ENCODE data around the gene CFAP107.
"Not testable (repeated sequence)": the region's sequence is repeated elsewhere in the genome, so short reads cannot be mapped to it uniquely, and the experiment has no call there.

The CFAP107 gene

DNA sequence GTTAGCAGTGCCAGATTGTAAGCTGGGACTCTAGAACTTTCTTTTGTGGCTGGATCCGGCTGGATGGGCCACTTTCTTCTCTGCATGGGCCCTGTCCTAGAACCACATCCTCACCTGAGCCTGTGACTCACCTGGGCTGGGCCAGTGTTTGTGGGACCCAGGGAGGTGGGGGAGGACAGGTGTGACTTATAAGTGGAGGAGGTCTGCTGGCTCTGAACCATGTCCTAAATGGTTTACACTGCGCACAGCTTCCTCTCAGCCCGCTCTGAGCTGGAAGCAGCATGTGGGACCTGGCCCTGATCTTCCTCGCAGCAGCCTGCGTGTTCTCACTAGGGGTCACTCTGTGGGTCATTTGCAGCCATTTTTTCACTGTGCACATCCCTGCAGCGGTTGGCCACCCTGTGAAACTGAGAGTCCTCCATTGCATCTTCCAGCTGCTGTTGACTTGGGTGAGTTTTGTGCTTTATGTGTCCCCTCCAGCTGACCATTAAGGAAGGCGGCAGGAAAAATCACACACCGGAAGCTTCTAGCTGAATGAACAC is 30.0 kb upstream of the CFAP107 start, which contains the start of gene AADACL3:
TSS of gene AADACL3 (plus strand) at position 215 of the 542 bp plus-strand sequence. CDS start at position 282, 67 bp downstream.
- ChIA-PET CTCF (no interaction called here), POLR2A (ENCODE audit: low non-redundant PET) (no interaction called here)
- H3K27ac ChIP-seq, result no peak within 1 kb of the TSS
- DNase-seq (ENCODE audit: low spot score), result no peak
- TF ChIP-seq CTCF (conservative IDR thresholded peaks at IDR 0.05; ENCODE audit: low read depth), result no peak

- H3K27ac ChIP-seq, result no peak overlapping the region
- CTCF ChIA-PET, result no interaction called here
- POLR2A ChIA-PET (ENCODE audit: low non-redundant PET), result no interaction called here
- no peak for DNase-seq (ENCODE audit: low spot score)
- no peak for TF ChIP-seq CTCF (conservative IDR thresholded peaks at IDR 0.05; ENCODE audit: low read depth)
Measured at GRCh38 chr1:12717301-12717838, 28.6 kb upstream of the CFAP107 start.

DNA sequence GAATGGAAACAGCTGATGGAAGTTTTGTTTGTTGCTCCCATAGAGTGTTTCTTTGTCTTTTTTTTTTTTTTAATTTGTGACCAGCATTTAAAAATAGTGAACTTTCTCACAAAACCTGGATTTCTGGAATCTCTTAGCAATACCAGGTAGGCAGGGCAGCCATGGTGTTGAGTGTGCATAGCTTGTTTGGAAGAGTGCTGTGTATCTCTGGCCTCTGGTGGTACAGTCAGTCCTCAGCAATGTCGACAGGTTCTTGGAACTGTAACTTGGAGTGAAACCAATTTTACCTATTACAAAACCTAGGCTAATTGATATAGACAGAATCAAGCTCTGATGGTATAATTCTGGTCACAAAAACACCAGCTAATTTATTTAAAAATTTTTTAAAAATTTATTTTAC is 23.4 kb upstream of the CFAP107 start:
- POLR2A ChIA-PET (ENCODE audit: low non-redundant PET), result no interaction called here
- CTCF ChIA-PET, result no interaction called here
- no peak for DNase-seq (ENCODE audit: low spot score)
- no peak for TF ChIP-seq CTCF (conservative IDR thresholded peaks at IDR 0.05; ENCODE audit: low read depth)
- H3K27ac ChIP-seq, result no peak overlapping the region

GRCh38 chr1:12728391-12728790 is 17.6 kb upstream of the CFAP107 start:
- no peak overlapping the region for H3K27ac ChIP-seq
- no peak for DNase-seq (ENCODE audit: low spot score)
- ChIA-PET POLR2A (ENCODE audit: low non-redundant PET) (no interaction called here), CTCF (no interaction called here)
- no peak for TF ChIP-seq CTCF (conservative IDR thresholded peaks at IDR 0.05; ENCODE audit: low read depth)

- CTCF ChIA-PET, result no interaction called here
- POLR2A ChIA-PET (ENCODE audit: low non-redundant PET), result no interaction called here
- no peak for DNase-seq (ENCODE audit: low spot score)
- H3K27ac ChIP-seq, result no peak overlapping the region
- TF ChIP-seq CTCF (conservative IDR thresholded peaks at IDR 0.05; ENCODE audit: low read depth), result no peak
Measured at GRCh38 chr1:12730156-12730555, 15.8 kb upstream of the CFAP107 start.

GRCh38 chr1:12731084-12731483 is 14.9 kb upstream of the CFAP107 start:
- CTCF ChIA-PET; POLR2A ChIA-PET (ENCODE audit: low non-redundant PET); DNase-seq (ENCODE audit: low spot score); H3K27ac ChIP-seq: not testable (repeated sequence)

GRCh38 chr1:12734651-12735050 is 11.3 kb upstream of the CFAP107 start:
- CTCF ChIA-PET, result no interaction called here
- DNase-seq (ENCODE audit: low spot score), result no peak
- H3K27ac ChIP-seq, result no peak overlapping the region
- POLR2A ChIA-PET (ENCODE audit: low non-redundant PET), result no interaction called here
- no peak for TF ChIP-seq CTCF (conservative IDR thresholded peaks at IDR 0.05; ENCODE audit: low read depth)
